Activated CD8-positive, alpha-beta T cell treated with anti-CD3 and anti-CD28 coated beads, Interleukin-2, amount 10 ng/mL, durations not matched to agents 7 days and 5 days (primary cell): ENCODE measurements around the gene TIRAP. TPM values are rescaled to one million over a fixed set of nuclear protein-coding genes. Genes with fewer than 3 reads are reported as not detected.

Experiments
- ATAC-seq: fragments of 150-1000 bp; cut with Tn5 transposase; one replicate; pipeline ENCODE4 v1.10.0; 2021; ENCODE audit warnings: moderate library complexity
- CTCF ChIA-PET: fragments of 350-600 bp; sonication (Branson Sonifier 250); formaldehyde crosslinking; loops from one replicate; lab custom pipeline; 2021; ENCODE audit warnings: antibody characterized with exemption; lab: Charles Lee
- POLR2A ChIA-PET: fragments of 350-600 bp; sonication (Branson Sonifier 250); formaldehyde crosslinking; loops from one replicate; lab custom pipeline; 2021; ENCODE audit warnings: antibody characterized with exemption; lab: Charles Lee
- DNase-seq: peaks from one replicate; pipeline ENCODE4 v3.0.0-alpha.2; 2020
- H3K27ac Mint-ChIP-seq: one replicate; pipeline ENCODE4 v1.8.0; 2021; ENCODE audit warnings: mild to moderate bottlenecking, mixed read lengths
- H3K27me3 Mint-ChIP-seq: one replicate; pipeline ENCODE4 v1.8.0; 2021; ENCODE audit warnings: low read depth, mixed read lengths
- H3K36me3 Mint-ChIP-seq: one replicate; pipeline ENCODE4 v1.8.0; 2021; ENCODE audit warnings: low read depth, mixed read lengths
- H3K4me1 Mint-ChIP-seq: one replicate; pipeline ENCODE4 v1.8.0; 2021; ENCODE audit warnings: low read depth, mixed read lengths
- H3K4me3 Mint-ChIP-seq: one replicate; pipeline ENCODE4 v1.8.0; 2021; ENCODE audit warnings: mild to moderate bottlenecking, mixed read lengths
- H3K9me3 Mint-ChIP-seq: one replicate; pipeline ENCODE4 v1.8.0; 2022; ENCODE audit warnings: mixed read lengths; ENCODE audit not compliant: insufficient read depth
- total RNA-seq, 2 experiments: library from RNA; stranded (reverse); gene quantifications; one replicate each; pipeline ENCODE4 v1.2.3, GENCODE V29; 2021

The TIRAP gene
- total RNA-seq, 2 experiments from 2014 or later = 15.3 to 15.4 TPM

DNA sequence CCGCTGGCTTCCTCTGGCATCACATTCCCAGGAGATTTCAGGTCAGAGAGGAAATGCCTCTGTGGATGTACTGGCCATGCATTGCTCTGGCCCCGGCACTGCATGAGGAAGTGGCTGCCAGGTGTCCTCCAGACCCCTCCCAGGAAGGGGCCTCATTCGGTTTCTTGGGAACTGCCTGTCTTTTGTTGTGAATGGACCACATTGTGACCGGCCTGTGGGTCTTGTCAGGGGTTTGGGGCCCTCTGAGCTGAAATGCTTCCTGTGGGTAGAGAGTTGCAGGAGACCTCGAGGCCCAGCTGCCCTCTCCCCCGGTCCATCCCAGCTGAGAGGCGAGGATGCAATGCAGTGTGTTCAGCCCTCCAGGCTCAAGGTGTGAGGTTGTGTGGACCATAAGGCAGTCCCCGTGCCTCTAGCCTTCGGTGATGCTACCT is 53.8 kb downstream of the TIRAP start:
- Mint-ChIP-seq H3K4me1 (peaks cover 27% of the 10 kb centered on the region), H3K36me3 (peaks cover 41% of the 10 kb centered on the region), H3K4me3 (no peak overlapping the region), H3K27me3 (no peaks in the 10 kb centered on the region), H3K27ac (peak overlapping the region; percentile 75), H3K9me3 (no peaks in the 10 kb centered on the region)
- no peak for ATAC-seq
- ChIA-PET CTCF (interaction anchor here (1.2 kb wide), 1 partner anchor 18 kb away, joined by 6 read pairs; no protein-coding TSS in a partner anchor), POLR2A (interaction anchor here (1.2 to 1.7 kb wide), 2 partner anchors 19 kb away, joined by 3 to 5 read pairs; partner anchors contain the start of gene ST3GAL4)
- DNase-seq = no peak

DNA sequence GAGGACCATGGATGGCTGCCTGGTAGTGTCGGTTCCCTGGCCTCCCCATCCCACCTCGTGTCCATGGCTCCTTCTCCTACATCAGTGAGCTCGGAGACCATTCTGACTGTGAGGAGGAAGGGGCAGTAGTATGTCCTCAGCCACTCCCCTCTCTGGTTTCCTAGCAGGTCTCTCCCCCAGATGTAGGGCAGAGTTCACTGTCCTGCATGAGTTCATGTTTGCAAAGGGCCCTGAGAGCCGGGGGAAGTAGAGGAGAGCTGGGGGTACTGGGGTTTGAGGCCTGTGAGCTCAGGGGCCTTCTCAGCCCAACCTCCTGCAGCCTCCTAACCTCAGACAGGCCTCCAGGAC is 54.2 kb downstream of the TIRAP start:
- H3K27me3 Mint-ChIP-seq = no peaks in the 10 kb centered on the region
- CTCF ChIA-PET = interaction anchor here (1.1 to 1.2 kb wide), 2 partner anchors 19 to 143 kb away, joined by 3 to 6 read pairs; no protein-coding TSS in a partner anchor
- H3K27ac Mint-ChIP-seq = no peak overlapping the region
- DNase-seq = no peak
- H3K36me3 Mint-ChIP-seq = peaks cover 45% of the 10 kb centered on the region
- H3K4me1 Mint-ChIP-seq = peaks cover 31% of the 10 kb centered on the region
- H3K4me3 Mint-ChIP-seq = no peak overlapping the region
- no peaks in the 10 kb centered on the region for H3K9me3 Mint-ChIP-seq
- POLR2A ChIA-PET = interaction anchor here (1.2 to 1.7 kb wide), 2 partner anchors 19 kb away, joined by 3 to 5 read pairs; partner anchors contain the start of gene ST3GAL4
- no peak for ATAC-seq

DNA sequence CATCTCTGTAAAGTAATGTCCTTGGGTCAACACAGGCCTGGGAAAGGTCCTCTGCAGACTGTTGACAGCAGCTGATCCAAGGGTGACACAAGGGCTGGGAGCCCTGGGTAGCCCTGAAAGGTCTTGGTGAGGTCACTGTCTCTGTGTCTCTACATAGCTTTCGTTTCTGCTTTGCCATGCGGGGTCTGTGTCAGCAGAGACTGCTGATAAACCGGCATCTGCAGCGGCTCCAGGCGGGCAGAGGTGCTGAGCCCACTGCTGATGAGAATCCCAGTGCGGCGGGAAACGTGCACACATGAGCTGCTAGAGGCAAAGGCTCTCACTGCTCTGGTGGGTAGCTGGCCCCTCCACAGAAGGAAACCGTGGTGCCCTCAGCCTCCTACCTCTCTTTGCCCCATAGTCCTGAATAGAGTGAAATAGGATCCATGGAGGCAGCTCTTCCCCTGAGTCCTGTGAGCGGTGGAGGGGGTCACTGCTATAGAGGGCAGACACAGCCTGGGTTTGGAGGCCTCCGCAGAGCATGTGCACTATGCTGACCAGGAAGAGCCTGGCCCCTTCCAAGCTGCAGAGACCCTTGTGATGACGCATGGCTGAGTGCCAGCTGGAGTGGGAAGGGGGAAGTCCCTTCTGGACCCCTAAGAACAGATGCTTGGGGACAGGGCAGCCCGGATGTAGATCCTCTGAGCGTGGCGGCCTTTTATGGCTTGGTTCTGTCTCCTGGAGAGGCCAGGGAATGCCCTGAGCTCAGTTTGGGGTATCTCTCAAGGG is 54.8 kb downstream of the TIRAP start:
- POLR2A ChIA-PET = interaction anchor here (1.2 to 1.7 kb wide), 2 partner anchors 18 to 20 kb away, joined by 3 to 5 read pairs; partner anchors contain the start of gene ST3GAL4
- no peaks in the 10 kb centered on the region for H3K27me3 Mint-ChIP-seq
- H3K9me3 Mint-ChIP-seq = no peaks in the 10 kb centered on the region
- ATAC-seq (no peak), DNase-seq (no peak)
- peaks cover 35% of the 10 kb centered on the region for H3K4me1 Mint-ChIP-seq
- no peak overlapping the region for H3K4me3 Mint-ChIP-seq
- CTCF ChIA-PET = interaction anchor here (1.0 to 1.2 kb wide), 3 partner anchors 19 to 143 kb away, joined by 3 to 6 read pairs (median 4); no protein-coding TSS in a partner anchor
- H3K36me3 Mint-ChIP-seq = peaks cover 50% of the 10 kb centered on the region
- no peak overlapping the region for H3K27ac Mint-ChIP-seq

DNA sequence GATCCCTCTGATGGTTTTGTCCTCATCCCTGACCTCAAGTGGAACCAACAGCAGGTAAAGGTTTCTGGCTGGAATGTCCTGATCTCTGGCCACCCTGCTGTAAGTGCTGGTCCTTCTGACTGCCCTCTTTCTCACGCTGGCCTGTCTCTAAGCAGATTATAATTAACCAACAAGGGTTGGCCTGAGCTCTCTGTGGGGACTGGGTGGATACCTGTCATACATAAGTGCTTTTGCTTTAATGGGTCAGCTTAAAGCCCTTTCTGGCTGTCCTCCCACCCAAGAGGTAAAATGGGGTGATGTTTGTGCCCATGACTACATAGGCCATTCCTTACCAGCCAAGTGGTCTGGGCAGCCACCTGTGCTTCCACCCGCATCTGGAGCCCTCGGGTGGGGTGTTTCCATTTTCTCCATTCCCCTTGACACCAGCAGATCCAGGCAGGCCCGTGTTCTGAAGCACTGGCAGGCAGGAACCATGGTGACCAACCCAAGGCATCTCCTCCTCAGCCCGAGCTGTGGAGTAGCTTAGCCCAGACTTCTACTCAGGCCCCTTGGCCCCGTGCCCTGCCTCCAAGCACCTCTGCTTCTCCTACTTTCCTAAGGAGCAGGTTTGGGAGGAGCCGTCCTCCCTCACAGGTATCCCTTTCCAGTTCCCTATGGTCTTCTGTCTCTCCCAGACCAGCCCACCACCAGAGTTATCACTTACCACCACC is 55.6 kb downstream of the TIRAP start:
- H3K27me3 Mint-ChIP-seq = no peaks in the 10 kb centered on the region
- CTCF ChIA-PET = interaction anchor here (1.0 to 1.1 kb wide), 2 partner anchors 103 to 142 kb away, joined by 3 to 4 read pairs; no protein-coding TSS in a partner anchor
- H3K4me3 Mint-ChIP-seq = no peak overlapping the region
- ATAC-seq (no peak), DNase-seq (no peak)
- H3K27ac Mint-ChIP-seq = peak overlapping the region; percentile 11
- H3K4me1 Mint-ChIP-seq = peaks cover 35% of the 10 kb centered on the region
- H3K36me3 Mint-ChIP-seq = peaks cover 46% of the 10 kb centered on the region
- H3K9me3 Mint-ChIP-seq = no peaks in the 10 kb centered on the region
- POLR2A ChIA-PET = interaction anchor here (1.7 kb wide), 1 partner anchor 20 kb away, joined by 5 read pairs; no protein-coding TSS in a partner anchor

DNA sequence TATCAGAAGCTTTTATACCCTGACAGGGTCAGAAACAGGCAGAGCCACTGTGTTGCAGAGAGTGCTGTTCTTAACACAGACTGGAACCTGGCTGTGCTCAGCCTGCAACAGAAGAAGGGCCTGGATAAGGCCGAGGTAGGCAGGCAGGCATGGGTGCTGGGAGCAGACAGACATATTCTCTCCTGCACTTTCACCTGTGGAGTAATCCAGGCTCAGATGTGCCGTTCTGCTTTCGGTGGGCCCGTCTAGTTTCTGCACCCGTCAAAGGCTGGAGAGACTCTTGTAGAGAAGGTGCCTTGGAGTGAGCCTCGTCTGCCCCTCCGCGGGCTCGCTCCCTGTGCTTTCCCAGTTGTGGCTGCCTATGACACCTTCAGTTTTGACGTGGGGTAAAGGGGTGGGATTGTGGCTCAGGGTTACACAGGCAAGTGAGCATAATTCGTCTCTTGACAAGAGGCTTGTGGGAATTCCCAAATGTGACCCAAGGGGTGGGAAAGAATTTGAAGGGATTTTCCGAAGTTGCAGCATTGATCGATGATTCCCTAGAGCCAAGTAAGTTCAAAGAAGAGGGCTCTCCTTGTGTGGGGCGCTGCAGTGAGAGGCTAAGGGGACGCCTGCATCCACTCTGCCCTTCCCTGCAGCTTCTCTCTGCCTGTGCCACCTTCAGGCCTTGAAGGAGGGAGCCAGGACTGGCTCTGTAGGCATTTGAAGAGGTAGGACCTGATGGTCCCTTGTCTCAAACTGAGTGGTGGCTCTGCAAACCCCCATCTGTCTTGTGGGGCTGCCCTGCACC is 56.4 kb downstream of the TIRAP start:
- Mint-ChIP-seq H3K4me1 (peaks cover 35% of the 10 kb centered on the region), H3K36me3 (peaks cover 45% of the 10 kb centered on the region), H3K27ac (peak overlapping the region; percentile 11)

DNA sequence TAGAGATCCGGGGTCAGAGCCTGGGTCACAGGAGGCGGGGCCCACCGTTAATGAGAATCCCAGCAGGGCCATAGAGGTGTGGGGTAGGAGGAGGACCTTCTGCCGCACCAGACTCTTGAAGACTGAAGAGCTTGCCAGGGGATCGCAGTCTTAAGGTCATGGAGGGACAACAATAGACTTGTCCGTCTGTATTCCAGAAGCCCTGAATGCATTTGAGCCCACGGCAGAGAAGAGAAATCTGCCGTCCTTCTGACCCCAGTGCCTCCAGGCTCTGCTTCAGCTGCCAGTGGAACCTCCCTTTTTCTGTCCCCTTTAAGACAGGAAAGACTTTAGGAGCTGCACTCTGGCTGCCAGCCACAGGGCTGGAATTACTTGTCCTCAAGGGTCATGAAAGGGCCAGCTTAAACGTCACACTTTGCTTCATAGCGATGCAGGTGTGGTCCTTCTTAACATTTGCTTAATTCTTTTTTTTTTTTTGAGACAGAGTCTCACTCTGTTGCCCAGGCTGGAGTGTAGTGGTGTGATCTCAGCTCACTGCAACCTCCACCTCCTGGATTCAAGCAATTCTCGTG is 57.1 kb downstream of the TIRAP start:
- peaks cover 32% of the 10 kb centered on the region for H3K4me1 Mint-ChIP-seq
- H3K4me3 Mint-ChIP-seq = no peak overlapping the region
- H3K36me3 Mint-ChIP-seq = peaks cover 41% of the 10 kb centered on the region

More for the DNA sequence above, 56.4 kb downstream of the TIRAP start:
- Mint-ChIP-seq H3K27me3 (no peaks in the 10 kb centered on the region), H3K9me3 (no peaks in the 10 kb centered on the region), H3K4me3 (no peak overlapping the region)
- ATAC-seq (no peak), DNase-seq (no peak)
- ChIA-PET CTCF (interaction anchor here (1.2 kb wide), 1 partner anchor 29 kb away, joined by 4 read pairs; no protein-coding TSS in a partner anchor), POLR2A (no interaction called here)

DNA sequence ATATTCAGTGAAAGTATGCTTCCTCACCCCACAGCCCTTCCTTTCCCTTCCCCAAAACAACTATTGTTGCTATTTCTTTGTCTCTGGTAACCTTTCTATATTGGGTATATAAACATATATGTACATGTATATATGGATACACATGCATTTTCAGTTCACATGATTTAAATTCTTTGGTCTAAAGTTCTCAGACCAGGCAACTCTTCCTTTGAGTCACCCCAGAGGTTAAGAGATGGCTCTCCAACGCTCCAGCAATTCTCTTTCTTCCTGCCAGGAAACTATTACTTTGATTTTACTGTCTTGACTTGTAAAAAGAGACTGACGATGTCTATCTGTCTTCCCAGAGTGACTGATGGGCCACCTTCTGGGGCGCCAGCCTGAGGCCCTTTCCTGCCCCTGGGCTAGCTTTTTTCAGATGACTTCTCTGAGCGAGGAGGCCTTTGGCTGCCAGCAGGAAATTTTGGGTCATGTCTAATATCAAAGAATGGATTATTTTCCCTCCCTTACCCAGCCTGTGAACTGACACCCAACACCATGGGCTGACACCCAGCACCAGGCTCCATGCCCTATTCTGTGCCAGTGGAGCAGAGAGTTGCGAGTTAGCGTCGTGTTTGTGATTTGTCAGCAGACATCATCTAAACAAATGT is 58.2 kb downstream of the TIRAP start:
- H3K4me3 Mint-ChIP-seq = no peak overlapping the region
- peak overlapping the region; percentile 52 for H3K27ac Mint-ChIP-seq
- no peaks in the 10 kb centered on the region for H3K9me3 Mint-ChIP-seq
- ChIA-PET CTCF (interaction anchor here (1.0 kb wide), 1 partner anchor 140 kb away, joined by 3 read pairs; no protein-coding TSS in a partner anchor), POLR2A (interaction anchor here (1.0 to 1.2 kb wide), 2 partner anchors 13 to 15 kb away, joined by 3 to 4 read pairs; no protein-coding TSS in a partner anchor)
- peaks cover 28% of the 10 kb centered on the region for H3K4me1 Mint-ChIP-seq
- ATAC-seq (no peak), DNase-seq (no peak)
- H3K36me3 Mint-ChIP-seq = peaks cover 38% of the 10 kb centered on the region
- H3K27me3 Mint-ChIP-seq = no peaks in the 10 kb centered on the region

More for the DNA sequence above, 57.1 kb downstream of the TIRAP start:
- no peak for ATAC-seq
- Mint-ChIP-seq H3K9me3 (no peaks in the 10 kb centered on the region), H3K27me3 (no peaks in the 10 kb centered on the region), H3K27ac (no peak overlapping the region)
- ChIA-PET POLR2A (interaction anchor here (1.0 kb wide), 1 partner anchor 16 kb away, joined by 3 read pairs; no protein-coding TSS in a partner anchor), CTCF (interaction anchor here (1.0 to 1.2 kb wide), 2 partner anchors 30 to 141 kb away, joined by 3 to 4 read pairs; no protein-coding TSS in a partner anchor)
- no peak for DNase-seq

DNA sequence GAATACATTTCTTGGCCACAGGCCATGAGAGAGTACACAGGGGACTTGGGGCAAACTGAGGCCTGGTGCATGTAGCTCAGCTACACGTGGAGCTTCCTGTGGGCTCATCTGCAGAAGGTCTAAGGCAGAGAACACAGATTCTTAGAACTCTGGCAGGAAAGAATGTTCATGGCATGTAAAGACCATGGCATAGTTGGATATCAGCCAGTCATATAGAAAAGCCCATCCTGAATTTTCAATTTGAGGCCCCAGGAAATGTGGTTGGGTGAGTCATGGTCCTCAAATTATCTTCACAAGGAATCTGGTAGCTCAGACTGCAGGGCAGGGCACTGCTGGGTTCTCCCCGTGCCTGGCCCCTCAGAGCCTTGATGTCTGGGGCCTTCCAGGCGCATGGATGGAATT is 58.9 kb downstream of the TIRAP start:
- ATAC-seq (no peak), DNase-seq (no peak)
- Mint-ChIP-seq H3K27ac (peak overlapping the region; percentile 65), H3K9me3 (no peaks in the 10 kb centered on the region), H3K36me3 (peaks cover 38% of the 10 kb centered on the region), H3K27me3 (no peaks in the 10 kb centered on the region), H3K4me3 (no peak overlapping the region), H3K4me1 (peaks cover 28% of the 10 kb centered on the region)
- CTCF ChIA-PET = interaction anchor here (0.9 kb wide), 1 partner anchor 24 kb away, joined by 5 read pairs; no protein-coding TSS in a partner anchor
- POLR2A ChIA-PET = interaction anchor here (1.2 kb wide), 1 partner anchor 12 kb away, joined by 4 read pairs; no protein-coding TSS in a partner anchor

DNA sequence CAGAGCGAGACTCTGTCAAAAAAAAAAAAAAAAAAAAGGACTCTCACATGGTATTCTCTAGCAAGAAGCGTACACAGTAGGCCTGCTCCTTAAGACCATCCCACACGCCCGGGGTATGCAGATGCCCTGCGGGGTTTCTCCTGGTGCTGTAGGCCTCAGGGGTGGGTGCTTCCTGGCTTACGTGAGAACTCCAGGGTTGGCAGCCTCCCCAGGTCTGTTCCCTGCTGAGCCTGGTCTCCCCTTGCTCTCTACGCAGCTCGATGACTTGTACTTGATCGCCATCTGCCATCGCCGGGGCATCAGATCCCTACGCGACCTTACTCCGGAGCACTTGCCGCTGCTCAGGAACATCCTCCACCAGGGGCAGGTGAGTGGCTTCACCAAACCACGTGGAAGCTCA is 60.2 kb downstream of the TIRAP start:
- Mint-ChIP-seq H3K4me1 (peaks cover 24% of the 10 kb centered on the region), H3K36me3 (peaks cover 38% of the 10 kb centered on the region), H3K27me3 (no peaks in the 10 kb centered on the region), H3K27ac (no peak overlapping the region), H3K4me3 (no peak overlapping the region), H3K9me3 (no peaks in the 10 kb centered on the region)
- ChIA-PET POLR2A (no interaction called here), CTCF (interaction anchor here (0.6 kb wide), 1 partner anchor 33 kb away, joined by 3 read pairs; no protein-coding TSS in a partner anchor)
- no peak for DNase-seq
- no peak for ATAC-seq
